HCT116 (cell line): ENCODE data around the gene CCDC61. TPM values are rescaled to one million over a fixed set of nuclear protein-coding genes. Genes with fewer than 3 reads are reported as not detected.

Experiments
- ATAC-seq: fragments of 200-7000 bp; cut with Tn5 transposase; 2 replicates; pipeline ENCODE4 v1.9.1; 2020; ENCODE audit warnings: mild to moderate bottlenecking, moderate library complexity
- BruUV-seq: library from RNA; stranded (reverse); fragments of 400-500 nt; replicated peaks from 2 replicates; lab custom pipeline; 2021; lab: Mats Ljungman, UMichigan
- CTCF ChIA-PET: fragments of 300-600 bp; sonication (Branson Sonifier 250); formaldehyde crosslinking; loops from one replicate; lab custom pipeline; 2021; ENCODE audit warnings: antibody characterized with exemption; lab: Charles Lee
- POLR2A ChIA-PET: fragments of 300-600, 350-600 bp; sonication (Branson Sonifier 250); formaldehyde crosslinking; loops from one replicate; lab custom pipeline; 2021; ENCODE audit warnings: antibody characterized with exemption; lab: Charles Lee
- RAD21 ChIA-PET, 2 experiments: fragments of 300-600 bp; sonication (Branson Sonifier 250); formaldehyde crosslinking; loops; one replicate each; lab custom pipeline; 2023; ENCODE audit warnings: low total read pairs in 2 of 2; ENCODE audit not compliant: uncharacterized antibody in 2 of 2, unreplicated experiment in 2 of 2, low non-redundant PET in 1 of 2; lab: Charles Lee
- DNase-seq: peaks from one replicate; pipeline ENCODE4 v3.0.0-alpha.2; 2010; ENCODE audit warnings: low read depth, low spot score
- H2AFZ ChIP-seq: fragments of 200-600 bp; shearing (Covaris generic), sonication (generic); 2 replicates; pipeline ENCODE4 v1.6.1; 2017; ENCODE audit warnings: low read depth, mixed run types, mixed read lengths, antibody characterized with exemption, low read length; ENCODE audit not compliant: poor library complexity, severe bottlenecking
- H3K27ac ChIP-seq: 2 replicates; pipeline ENCODE4 v1.5.1; 2012; ENCODE audit warnings: low read depth, low read length
- H3K27me3 ChIP-seq: fragments of 200-600 bp; sonication (generic); 2 replicates; pipeline ENCODE4 v1.6.1; 2016; ENCODE audit warnings: mixed run types, low read length, mixed read lengths; ENCODE audit not compliant: insufficient read depth
- H3K36me3 ChIP-seq, 2 experiments: fragments of 200-500 bp in 1 of 2; fragments of 200-600 bp in 1 of 2; sonication (Bioruptor generic) in 1 of 2; sonication (generic) in 1 of 2; 2 replicates each; pipeline versions ENCODE4 v1.5.1 to v1.6.1; 2014 to 2016; ENCODE audit warnings: low read length in 2 of 2, inconsistent platforms in 1 of 2, mixed read lengths in 1 of 2, mixed run types in 1 of 2; ENCODE audit not compliant: insufficient read depth in 2 of 2, control insufficient read depth in 1 of 2
- H3K4me1 ChIP-seq, 2 experiments: fragments of 200-600 bp in 1 of 2; sonication (generic) in 1 of 2; 2 replicates each; pipeline versions ENCODE4 v1.5.1 to v1.6.1; 2012 to 2017; ENCODE audit warnings: low read length in 2 of 2, inconsistent platforms in 1 of 2, mild to moderate bottlenecking in 1 of 2, mixed read lengths in 1 of 2, mixed run types in 1 of 2, moderate library complexity in 1 of 2; ENCODE audit not compliant: insufficient read depth in 2 of 2, control insufficient read depth in 1 of 2
- H3K4me2 ChIP-seq: fragments of 200-600 bp; sonication (generic); 2 replicates; pipeline ENCODE4 v1.6.1; 2017; ENCODE audit warnings: mixed run types, low read length, mixed read lengths
- H3K4me3 ChIP-seq, 2 experiments: fragments of 200-600 bp in 1 of 2; sonication (generic) in 1 of 2; replicated peaks in 1 of 2; 2 replicates each; pipeline ENCODE4 v1.5.1; 2011 to 2016; ENCODE audit warnings: low read length in 2 of 2, control low read depth in 1 of 2, low read depth in 1 of 2, mild to moderate bottlenecking in 1 of 2, mixed read lengths in 1 of 2, mixed run types in 1 of 2
- H3K79me2 ChIP-seq: fragments of 200-600 bp; sonication (generic); 2 replicates; pipeline ENCODE4 v1.6.1; 2017; ENCODE audit warnings: mild to moderate bottlenecking, mixed run types, low read length, moderate library complexity, mixed read lengths; ENCODE audit not compliant: insufficient read depth
- H3K9ac ChIP-seq: fragments of 200-600 bp; sonication (generic); 2 replicates; pipeline ENCODE4 v1.6.1; 2016; ENCODE audit warnings: low read length, mixed read lengths
- H3K9me2 ChIP-seq: fragments of 200-600 bp; sonication (generic), shearing (Covaris generic); 2 replicates; pipeline ENCODE4 v1.6.1; 2017; ENCODE audit warnings: mixed run types, mild to moderate bottlenecking, moderate library complexity; ENCODE audit not compliant: insufficient read depth
- H3K9me3 ChIP-seq, 2 experiments: fragments of 200-500 bp in 1 of 2; fragments of 200-600 bp in 1 of 2; sonication (Bioruptor generic) in 1 of 2; sonication (generic) in 1 of 2; 2 replicates each; pipeline ENCODE4 v1.6.1; 2014 to 2017; ENCODE audit warnings: low read length in 2 of 2, mixed read lengths in 2 of 2, inconsistent platforms in 1 of 2, low read depth in 1 of 2, mild to moderate bottlenecking in 1 of 2, mixed run types in 1 of 2, moderate library complexity in 1 of 2; ENCODE audit not compliant: control insufficient read depth in 1 of 2, insufficient read depth in 1 of 2
- H4K20me1 ChIP-seq: fragments of 200-600 bp; sonication (generic), shearing (Covaris generic); 2 replicates; pipeline ENCODE4 v1.6.1; 2017; ENCODE audit warnings: mixed run types, mild to moderate bottlenecking, moderate library complexity; ENCODE audit not compliant: insufficient read depth
- ELF1 ChIP-seq: IDR thresholded peaks from 2 replicates; pipeline ENCODE4 v1.6.1; 2012; ENCODE audit warnings: low read depth, borderline replicate concordance
- FOSL1 ChIP-seq: IDR thresholded peaks from 2 replicates; pipeline ENCODE4 v1.6.1; 2012; ENCODE audit warnings: low read depth
- POLR2A ChIP-seq: IDR thresholded peaks from 2 replicates; pipeline ENCODE4 v1.7.0; 2011; ENCODE audit warnings: borderline replicate concordance; ENCODE audit not compliant: insufficient read depth, insufficient read length; ENCODE audit errors: extremely low read depth
- POLR2AphosphoS5 ChIP-seq: IDR thresholded peaks from 2 replicates; pipeline ENCODE4 v1.6.1; 2011; ENCODE audit warnings: mild to moderate bottlenecking, low read depth, low read length, moderate library complexity
- SIN3A ChIP-seq: IDR thresholded peaks from 2 replicates; pipeline ENCODE4 v1.6.1; 2012; ENCODE audit warnings: low read depth
- TCF7L2 ChIP-seq: IDR thresholded peaks from 2 replicates; pipeline ENCODE4 v1.7.0; 2011; ENCODE audit warnings: borderline replicate concordance, inconsistent platforms; ENCODE audit not compliant: insufficient read depth, insufficient read length; ENCODE audit errors: extremely low read depth
- YY1 ChIP-seq: IDR thresholded peaks from 2 replicates; pipeline ENCODE4 v1.6.1; 2011; ENCODE audit warnings: low read length, low read depth, moderate library complexity, mild to moderate bottlenecking; ENCODE audit not compliant: insufficient replicate concordance; ENCODE audit errors: extremely low read depth
- ZNF274 ChIP-seq: fragments of 200-500 bp; sonication (Bioruptor generic); IDR thresholded peaks from 2 replicates; pipeline ENCODE4 v1.6.1; 2014; ENCODE audit warnings: mild to moderate bottlenecking, low read depth, low read length, inconsistent platforms
- intact Hi-C: fragments of 100-400 bp; cut with micrococcal nuclease; formaldehyde crosslinking; loops from 2 replicates; pipeline ENCODE4 v1.10.0; 2022
- total RNA-seq: library from RNA; stranded (reverse); gene quantifications from one replicate; pipeline ENCODE4 v1.2.1, GENCODE V29; 2021; ENCODE audit not compliant: unreplicated experiment
- TF ChIP-seq, protein P1 (sequence below): IDR thresholded peaks from 2 replicates; pipeline ENCODE4 v1.6.1; 2012; ENCODE audit warnings: low read depth
- TF ChIP-seq, protein P2 (sequence below), 3 experiments: fragments of 200-600 bp in 1 of 3; sonication (generic) in 1 of 3; IDR thresholded peaks in 2 of 3; conservative IDR thresholded peaks in 1 of 3; 2 replicates each; pipeline ENCODE4 v1.5.1; 2012 to 2017; ENCODE audit warnings: low read depth in 2 of 3, low read length in 2 of 3, antibody characterized with exemption in 1 of 3, borderline replicate concordance in 1 of 3, control low read depth in 1 of 3, mild to moderate bottlenecking in 1 of 3, mixed read lengths in 1 of 3, mixed run types in 1 of 3, moderate library complexity in 1 of 3; ENCODE audit not compliant: insufficient read depth in 1 of 3
- TF ChIP-seq, protein P3 (sequence below): IDR thresholded peaks from 2 replicates; pipeline ENCODE4 v1.6.1; 2012

The CCDC61 gene
- total RNA-seq, 1 experiment from 2014 or later, result 12.2 TPM

- Histone ChIP-seq H3K9ac (no peak overlapping the region), H3K4me1 (peaks cover 10 to 31% of the 10 kb centered on the region in 2 experiments; a peak in 3 of 4 replicates), H3K4me3 (no peak overlapping the region), H2AFZ (no peak overlapping the region), H4K20me1 (no peaks in the 10 kb centered on the region), H3K27ac (no peak overlapping the region), H3K9me2 (no peaks in the 10 kb centered on the region), H3K27me3 (no peaks in the 10 kb centered on the region), H3K9me3 (no peaks in the 10 kb centered on the region), H3K79me2 (no peaks in the 10 kb centered on the region), H3K36me3 (no peaks in the 10 kb centered on the region), H3K4me2 (peak overlapping the region; percentile 6; the same call in 1 of the 2 replicates)
- DNase-seq (no peak), ATAC-seq (peak; percentile 63)
- intact Hi-C loops, result no loop called here
- BruUV-seq, result no TSS peak
- ChIA-PET CTCF (interaction anchor here (0.9 kb wide), 1 partner anchor 8 kb away, joined by 3 read pairs; no protein-coding TSS in a partner anchor), RAD21 (no interaction called here), POLR2A (no interaction called here)
- TF ChIP-seq, protein P1, sequence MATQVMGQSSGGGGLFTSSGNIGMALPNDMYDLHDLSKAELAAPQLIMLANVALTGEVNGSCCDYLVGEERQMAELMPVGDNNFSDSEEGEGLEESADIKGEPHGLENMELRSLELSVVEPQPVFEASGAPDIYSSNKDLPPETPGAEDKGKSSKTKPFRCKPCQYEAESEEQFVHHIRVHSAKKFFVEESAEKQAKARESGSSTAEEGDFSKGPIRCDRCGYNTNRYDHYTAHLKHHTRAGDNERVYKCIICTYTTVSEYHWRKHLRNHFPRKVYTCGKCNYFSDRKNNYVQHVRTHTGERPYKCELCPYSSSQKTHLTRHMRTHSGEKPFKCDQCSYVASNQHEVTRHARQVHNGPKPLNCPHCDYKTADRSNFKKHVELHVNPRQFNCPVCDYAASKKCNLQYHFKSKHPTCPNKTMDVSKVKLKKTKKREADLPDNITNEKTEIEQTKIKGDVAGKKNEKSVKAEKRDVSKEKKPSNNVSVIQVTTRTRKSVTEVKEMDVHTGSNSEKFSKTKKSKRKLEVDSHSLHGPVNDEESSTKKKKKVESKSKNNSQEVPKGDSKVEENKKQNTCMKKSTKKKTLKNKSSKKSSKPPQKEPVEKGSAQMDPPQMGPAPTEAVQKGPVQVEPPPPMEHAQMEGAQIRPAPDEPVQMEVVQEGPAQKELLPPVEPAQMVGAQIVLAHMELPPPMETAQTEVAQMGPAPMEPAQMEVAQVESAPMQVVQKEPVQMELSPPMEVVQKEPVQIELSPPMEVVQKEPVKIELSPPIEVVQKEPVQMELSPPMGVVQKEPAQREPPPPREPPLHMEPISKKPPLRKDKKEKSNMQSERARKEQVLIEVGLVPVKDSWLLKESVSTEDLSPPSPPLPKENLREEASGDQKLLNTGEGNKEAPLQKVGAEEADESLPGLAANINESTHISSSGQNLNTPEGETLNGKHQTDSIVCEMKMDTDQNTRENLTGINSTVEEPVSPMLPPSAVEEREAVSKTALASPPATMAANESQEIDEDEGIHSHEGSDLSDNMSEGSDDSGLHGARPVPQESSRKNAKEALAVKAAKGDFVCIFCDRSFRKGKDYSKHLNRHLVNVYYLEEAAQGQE, result peak; percentile 94
- no peak for TF ChIP-seq TCF7L2
These were observed 42.4 kb upstream of the CCDC61 start for GRCh38 chr19:45952686-45953505.

DNA sequence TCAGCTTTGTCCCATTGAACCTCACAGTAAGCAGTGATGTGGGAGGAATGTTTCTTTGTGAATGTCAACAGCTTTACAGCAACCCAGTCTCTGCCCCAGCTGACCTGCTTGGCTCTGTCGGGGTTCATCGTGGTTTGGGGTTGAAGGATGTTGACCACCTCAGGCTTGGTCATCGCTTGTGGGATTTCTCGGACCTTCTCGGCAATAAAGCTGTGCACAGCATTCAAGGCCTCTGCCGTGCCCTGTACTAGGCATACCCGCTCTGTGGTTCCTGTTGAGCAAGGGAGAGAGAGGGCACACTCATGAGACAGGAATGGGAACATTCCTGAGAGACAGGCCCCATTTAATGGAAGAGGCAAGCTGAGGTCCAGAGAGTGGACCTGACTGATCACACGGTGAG is 41.6 kb upstream of the CCDC61 start:
- ChIA-PET CTCF (no interaction called here), RAD21 (interaction anchor here in 1 of 2 experiments (0.6 kb wide), 1 partner anchor 90 kb away, joined by 6 read pairs; the partner anchor contains the start of gene FOXA3), POLR2A (no interaction called here)
- no peaks in the 10 kb centered on the region for H3K36me3 ChIP-seq
- no peak overlapping the region for H3K27ac ChIP-seq
- no peak overlapping the region for H2AFZ ChIP-seq
- H3K9ac ChIP-seq, result no peak overlapping the region
- H3K79me2 ChIP-seq, result no peaks in the 10 kb centered on the region
- no peaks in the 10 kb centered on the region for H3K9me2 ChIP-seq
- BruUV-seq, result no TSS peak
- DNase-seq (no peak), ATAC-seq (no peak)
- no peaks in the 10 kb centered on the region for H3K27me3 ChIP-seq
- H3K4me3 ChIP-seq, result no peak overlapping the region
- no peak overlapping the region for H3K4me2 ChIP-seq
- H3K9me3 ChIP-seq, result no peaks in the 10 kb centered on the region
- peaks cover 10 to 29% of the 10 kb centered on the region in 2 experiments; a peak in 3 of 4 replicates for H3K4me1 ChIP-seq
- no peaks in the 10 kb centered on the region for H4K20me1 ChIP-seq
- intact Hi-C loops, result no loop called here
- no peak for TF ChIP-seq FOSL1
- no peak for TF ChIP-seq SIN3A
- TF ChIP-seq, protein P2, sequence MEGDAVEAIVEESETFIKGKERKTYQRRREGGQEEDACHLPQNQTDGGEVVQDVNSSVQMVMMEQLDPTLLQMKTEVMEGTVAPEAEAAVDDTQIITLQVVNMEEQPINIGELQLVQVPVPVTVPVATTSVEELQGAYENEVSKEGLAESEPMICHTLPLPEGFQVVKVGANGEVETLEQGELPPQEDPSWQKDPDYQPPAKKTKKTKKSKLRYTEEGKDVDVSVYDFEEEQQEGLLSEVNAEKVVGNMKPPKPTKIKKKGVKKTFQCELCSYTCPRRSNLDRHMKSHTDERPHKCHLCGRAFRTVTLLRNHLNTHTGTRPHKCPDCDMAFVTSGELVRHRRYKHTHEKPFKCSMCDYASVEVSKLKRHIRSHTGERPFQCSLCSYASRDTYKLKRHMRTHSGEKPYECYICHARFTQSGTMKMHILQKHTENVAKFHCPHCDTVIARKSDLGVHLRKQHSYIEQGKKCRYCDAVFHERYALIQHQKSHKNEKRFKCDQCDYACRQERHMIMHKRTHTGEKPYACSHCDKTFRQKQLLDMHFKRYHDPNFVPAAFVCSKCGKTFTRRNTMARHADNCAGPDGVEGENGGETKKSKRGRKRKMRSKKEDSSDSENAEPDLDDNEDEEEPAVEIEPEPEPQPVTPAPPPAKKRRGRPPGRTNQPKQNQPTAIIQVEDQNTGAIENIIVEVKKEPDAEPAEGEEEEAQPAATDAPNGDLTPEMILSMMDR (IDR thresholded peaks at IDR 0.05 in 2 of 3, conservative IDR thresholded peaks at IDR 0.05 in 1 of 3; ENCODE audit: borderline replicate concordance in 1 of 3, insufficient read depth in 1 of 3, low read depth in 2 of 3, low read length in 2 of 3), result no peak
- TF ChIP-seq POLR2AphosphoS5, result no peak
- TF ChIP-seq ELF1, result no peak
- TF ChIP-seq, protein P3, sequence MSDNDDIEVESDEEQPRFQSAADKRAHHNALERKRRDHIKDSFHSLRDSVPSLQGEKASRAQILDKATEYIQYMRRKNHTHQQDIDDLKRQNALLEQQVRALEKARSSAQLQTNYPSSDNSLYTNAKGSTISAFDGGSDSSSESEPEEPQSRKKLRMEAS, result no peak
- no peak for TF ChIP-seq ZNF274
- no peak for TF ChIP-seq POLR2A
- no peak for TF ChIP-seq YY1
